ENCODE results near the gene PDAP1. TPM values are rescaled to one million over a fixed set of nuclear protein-coding genes. Genes with fewer than 3 reads are reported as not detected.

The PDAP1 gene
- total and polyA plus RNA-seq, 10 of the 15 experiments (the other 5 are each of a cell fraction or from before 2014, with no cell fraction given) = 6.6 to 200 (median 87.7) TPM

DNA sequence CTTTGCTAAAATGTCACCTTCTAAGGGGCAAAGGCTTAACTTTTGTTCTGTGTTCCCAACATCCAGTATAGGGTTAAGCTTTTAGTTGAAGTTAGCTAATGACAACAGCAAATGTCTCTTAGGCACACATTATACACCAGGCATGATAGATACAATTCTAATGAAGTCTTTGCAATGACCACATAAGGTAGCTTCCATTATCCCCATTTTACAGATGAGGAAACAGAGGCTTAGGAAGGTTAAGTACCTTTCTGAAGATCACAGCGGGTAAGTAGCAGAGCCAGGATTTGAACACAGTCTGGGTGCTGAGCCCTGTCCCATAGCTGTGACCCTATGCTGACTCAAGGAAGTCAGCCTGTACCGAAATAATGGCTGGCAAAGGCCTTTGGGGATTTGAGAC, 2.2 kb upstream of the PDAP1 start:
- Histone ChIP-seq H3K9ac (ENCODE audit: control insufficient read depth, insufficient read depth, low read length) (no peak overlapping the region), H3K27ac (ENCODE audit: control insufficient read depth, insufficient read depth) (no peak overlapping the region), H3K9me3 (replicated peaks; ENCODE audit: control insufficient read depth, insufficient read depth, low read length) (no peaks in the 10 kb centered on the region), H3K4me1 (ENCODE audit: control insufficient read depth, insufficient read depth, low read length) (peaks cover 12% of the 10 kb centered on the region), H3K4me3 (peak overlapping the region; percentile 100; the same call in 1 of the 2 replicates), H3K4me2 (ENCODE audit: control insufficient read depth, insufficient read depth) (peak overlapping the region; percentile 58), H3K79me2 (ENCODE audit: control insufficient read depth, insufficient read depth, low read length) (peaks cover 57% of the 10 kb centered on the region), H3K27me3 (replicated peaks in 1 of 2; ENCODE audit: control insufficient read depth in 2 of 2, insufficient read depth in 2 of 2, low read length in 1 of 2) (no peaks in the 10 kb centered on the region), H4K20me1 (ENCODE audit: control insufficient read depth, insufficient read depth) (no peaks in the 10 kb centered on the region), H3K36me3 (ENCODE audit: control insufficient read depth in 2 of 2, insufficient read depth in 2 of 2, low read length in 1 of 2) (peaks cover 7 to 24% of the 10 kb centered on the region in 2 experiments), H2AFZ (ENCODE audit: control insufficient read depth, low read depth, low read length) (no peak overlapping the region)
- 100% methylated on average over 2 of the region's 2 CpGs for WGBS (ENCODE audit: insufficient coverage, insufficient replicate concordance, low lambda C conversion rate, missing lambda C conversion rate)
- RAD21 ChIA-PET (ENCODE audit: unreplicated experiment) = interaction anchor here (2.7 kb wide), 1 partner anchor 27 kb away, joined by 8 read pairs; the partner anchor contains the start of genes CPSF4 and PTCD1
- CTCF ChIA-PET = no interaction called here
- TF ChIP-seq BHLHE40 (IDR thresholded peaks at IDR 0.05; ENCODE audit: borderline replicate concordance in 1 of 2, low read depth in 2 of 2, low read length in 1 of 2) (no peak), HDGF (IDR thresholded peaks at IDR 0.05) (no peak)
- TF ChIP-seq, protein P1, sequence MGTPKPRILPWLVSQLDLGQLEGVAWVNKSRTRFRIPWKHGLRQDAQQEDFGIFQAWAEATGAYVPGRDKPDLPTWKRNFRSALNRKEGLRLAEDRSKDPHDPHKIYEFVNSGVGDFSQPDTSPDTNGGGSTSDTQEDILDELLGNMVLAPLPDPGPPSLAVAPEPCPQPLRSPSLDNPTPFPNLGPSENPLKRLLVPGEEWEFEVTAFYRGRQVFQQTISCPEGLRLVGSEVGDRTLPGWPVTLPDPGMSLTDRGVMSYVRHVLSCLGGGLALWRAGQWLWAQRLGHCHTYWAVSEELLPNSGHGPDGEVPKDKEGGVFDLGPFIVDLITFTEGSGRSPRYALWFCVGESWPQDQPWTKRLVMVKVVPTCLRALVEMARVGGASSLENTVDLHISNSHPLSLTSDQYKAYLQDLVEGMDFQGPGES (IDR thresholded peaks at IDR 0.05) = no peak
- SMC1A ChIA-PET (ENCODE audit: uncharacterized antibody, unreplicated experiment) = no interaction called here
- no TSS peak for BruUV-seq (replicated peaks)
- no peak for DNase-seq (ENCODE audit: low read depth, low spot score)
- no peak for FAIRE-seq
- in situ Hi-C loops (cut with MboI) (no loop called here), intact Hi-C loops (cut with micrococcal nuclease; ENCODE audit: unreplicated experiment) (no loop called here)
- POLR2A ChIA-PET = interaction anchor here (0.7 to 4.9 kb wide), 2 partner anchors 31 to 35 kb away, joined by 3 to 51 read pairs; no protein-coding TSS in a partner anchor
- no peak for ATAC-seq

DNA sequence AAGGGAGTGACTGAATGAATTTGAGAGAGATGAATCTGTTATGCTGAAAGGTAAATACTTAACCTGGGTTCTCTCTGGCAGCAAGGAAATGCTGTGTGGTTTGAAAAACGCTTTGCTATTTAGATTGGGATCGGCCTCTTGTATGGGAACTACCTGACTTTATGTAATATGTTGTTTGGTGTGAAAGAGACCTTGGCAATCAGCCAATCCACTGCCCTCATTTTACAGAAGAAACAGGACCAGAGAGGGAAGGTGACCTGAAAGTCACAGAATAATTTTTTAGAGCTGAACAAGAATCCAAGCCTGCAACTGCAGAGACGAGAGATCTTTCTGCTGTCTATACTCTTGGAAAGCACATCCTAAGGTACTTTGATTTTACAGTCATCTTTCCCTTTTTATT, 1.4 kb upstream of the PDAP1 start:
- FAIRE-seq = no peak
- ChIA-PET SMC1A (ENCODE audit: uncharacterized antibody, unreplicated experiment) (interaction anchor here (0.7 to 3.2 kb wide), 2 partner anchors 30 to 50 kb away, joined by 3 to 20 read pairs; no protein-coding TSS in a partner anchor), RAD21 (ENCODE audit: unreplicated experiment) (interaction anchor here (1.3 to 2.7 kb wide), 4 partner anchors 28 to 45 kb away, joined by 7 to 8 read pairs (median 7); partner anchors contain the start of genes CPSF4 and PTCD1), POLR2A (interaction anchor here (0.6 to 4.9 kb wide), 7 partner anchors 10 to 436 kb away, joined by 3 to 51 read pairs (median 5); partner anchors contain the start of gene ZNF394), CTCF (interaction anchor here (4.6 kb wide), 1 partner anchor 44 kb away, joined by 31 read pairs; no protein-coding TSS in a partner anchor)
- H3K9me3 ChIP-seq (replicated peaks; ENCODE audit: control insufficient read depth, insufficient read depth, low read length) = no peaks in the 10 kb centered on the region
- H2AFZ ChIP-seq (ENCODE audit: control insufficient read depth, low read depth, low read length) = no peak overlapping the region
- H3K4me2 ChIP-seq (ENCODE audit: control insufficient read depth, insufficient read depth) = peak overlapping the region; percentile 58
- H3K9ac ChIP-seq (ENCODE audit: control insufficient read depth, insufficient read depth, low read length) = peak overlapping the region; percentile 98
- no peak for ATAC-seq
- no peaks in the 10 kb centered on the region for H4K20me1 ChIP-seq (ENCODE audit: control insufficient read depth, insufficient read depth)
- WGBS (ENCODE audit: insufficient coverage, insufficient replicate concordance, low lambda C conversion rate, missing lambda C conversion rate) = 2% methylated on average over 3 of the region's 3 CpGs
- peaks cover 6 to 19% of the 10 kb centered on the region in 2 experiments for H3K36me3 ChIP-seq (ENCODE audit: control insufficient read depth in 2 of 2, insufficient read depth in 2 of 2, low read length in 1 of 2)
- in situ Hi-C loops (cut with MboI) = no loop called here
- DNase-seq (ENCODE audit: low read depth, low spot score) = no peak
- H3K79me2 ChIP-seq (ENCODE audit: control insufficient read depth, insufficient read depth, low read length) = peaks cover 61% of the 10 kb centered on the region
- peak overlapping the region; percentile 100 for H3K4me3 ChIP-seq
- peaks cover 12% of the 10 kb centered on the region for H3K4me1 ChIP-seq (ENCODE audit: control insufficient read depth, insufficient read depth, low read length)
- no TSS peak for BruUV-seq (replicated peaks)
- H3K27ac ChIP-seq (ENCODE audit: control insufficient read depth, insufficient read depth) = peak overlapping the region; percentile 99; the same call in 1 of the 2 replicates
- no peaks in the 10 kb centered on the region for H3K27me3 ChIP-seq (replicated peaks in 1 of 2; ENCODE audit: control insufficient read depth in 2 of 2, insufficient read depth in 2 of 2, low read length in 1 of 2)
- intact Hi-C loops (cut with micrococcal nuclease; ENCODE audit: unreplicated experiment) = loop anchor here (2.0 to 5.0 kb wide), 2 partner anchors 29 to 38 kb away; partner anchors contain the start of gene ARPC1B
- TF ChIP-seq SP1 (IDR thresholded peaks at IDR 0.05; ENCODE audit: low read depth, low read length) = no peak
- no peak for TF ChIP-seq KDM1A (IDR thresholded peaks at IDR 0.05; ENCODE audit: borderline replicate concordance)
- no peak for TF ChIP-seq MYC (IDR thresholded peaks at IDR 0.05; ENCODE audit: insufficient read depth, insufficient read length, insufficient replicate concordance, low read length, severe bottlenecking)
- TF ChIP-seq NFIC (IDR thresholded peaks at IDR 0.05; ENCODE audit: low read depth, low read length) = no peak
- TF ChIP-seq CREB1 (IDR thresholded peaks at IDR 0.05; ENCODE audit: low read depth) = no peak
- TF ChIP-seq, protein P2, sequence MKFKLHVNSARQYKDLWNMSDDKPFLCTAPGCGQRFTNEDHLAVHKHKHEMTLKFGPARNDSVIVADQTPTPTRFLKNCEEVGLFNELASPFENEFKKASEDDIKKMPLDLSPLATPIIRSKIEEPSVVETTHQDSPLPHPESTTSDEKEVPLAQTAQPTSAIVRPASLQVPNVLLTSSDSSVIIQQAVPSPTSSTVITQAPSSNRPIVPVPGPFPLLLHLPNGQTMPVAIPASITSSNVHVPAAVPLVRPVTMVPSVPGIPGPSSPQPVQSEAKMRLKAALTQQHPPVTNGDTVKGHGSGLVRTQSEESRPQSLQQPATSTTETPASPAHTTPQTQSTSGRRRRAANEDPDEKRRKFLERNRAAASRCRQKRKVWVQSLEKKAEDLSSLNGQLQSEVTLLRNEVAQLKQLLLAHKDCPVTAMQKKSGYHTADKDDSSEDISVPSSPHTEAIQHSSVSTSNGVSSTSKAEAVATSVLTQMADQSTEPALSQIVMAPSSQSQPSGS (IDR thresholded peaks at IDR 0.05; ENCODE audit: low read length) = no peak
- no peak for TF ChIP-seq CHD4 (IDR thresholded peaks at IDR 0.05)
- TF ChIP-seq ZBED1 (IDR thresholded peaks at IDR 0.05; ENCODE audit: borderline replicate concordance) = no peak
- no peak for TF ChIP-seq SRF (IDR thresholded peaks at IDR 0.05; ENCODE audit: low read depth in 2 of 2, low read length in 2 of 2)
- TF ChIP-seq MEF2B (IDR thresholded peaks at IDR 0.05; ENCODE audit: partially characterized antibody, poor library complexity, severe bottlenecking) = no peak
